ENCODE data around the gene MDH1B. TPM values are rescaled to one million over a fixed set of nuclear protein-coding genes. Genes with fewer than 3 reads are reported as not detected.

Gene MDH1B
- total RNA-seq, 6 experiments from 2014 or later, result 0.11 to 0.32 (median 0.18) TPM; not detected in 2

GRCh38 chr2:206688990-206689389 is 76.1 kb downstream of the MDH1B start:
- 25% methylated on average over 1 of the region's 1 CpG for WGBS (ENCODE audit: insufficient coverage, low coverage, low lambda C conversion rate, missing lambda C conversion rate)
- H3K36me3 ChIP-seq, result no peaks in the 10 kb centered on the region
- no peak for TF ChIP-seq POLR2A (IDR thresholded peaks at IDR 0.05)
- TF ChIP-seq CTCF (IDR thresholded peaks at IDR 0.05), result no peak
- no peaks in the 10 kb centered on the region for H3K4me1 ChIP-seq
- DNase-seq (no peak), ATAC-seq (no peak)
- no peak overlapping the region for H3K4me3 ChIP-seq
- H3K27me3 ChIP-seq, result no peaks in the 10 kb centered on the region
- H3K9me3 ChIP-seq, result no peaks in the 10 kb centered on the region
- H3K27ac ChIP-seq, result no peak overlapping the region
- intact Hi-C loops (cut with DNase I), result no loop called here

DNA sequence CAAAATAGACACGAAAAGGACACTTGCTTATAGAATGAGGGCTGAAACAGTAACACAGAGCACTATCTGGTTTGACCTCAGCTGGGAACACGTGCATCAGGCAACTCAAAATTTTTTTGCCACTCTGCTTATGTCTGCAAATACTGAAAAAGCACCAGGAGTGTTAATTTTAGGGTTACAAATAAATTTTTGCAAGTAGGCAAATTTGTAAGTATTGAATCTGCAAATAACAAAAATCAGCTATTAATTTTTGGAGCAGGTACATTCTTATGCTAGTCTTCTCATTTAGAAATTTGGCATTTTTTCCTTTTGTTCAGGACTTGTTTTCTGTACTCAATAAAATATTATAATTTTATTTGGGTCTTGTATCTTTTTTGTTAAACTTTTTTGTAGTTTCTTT is 76.7 kb downstream of the MDH1B start:
- 49% methylated on average over 2 of the region's 2 CpGs for WGBS (ENCODE audit: insufficient coverage, low coverage, low lambda C conversion rate, missing lambda C conversion rate)
- Histone ChIP-seq H3K27me3 (no peaks in the 10 kb centered on the region), H3K9me3 (no peaks in the 10 kb centered on the region), H3K27ac (no peak overlapping the region), H3K36me3 (no peaks in the 10 kb centered on the region), H3K4me1 (no peaks in the 10 kb centered on the region), H3K4me3 (no peak overlapping the region)
- no peak for DNase-seq
- intact Hi-C loops (cut with DNase I), result no loop called here
- no peak for ATAC-seq
- TF ChIP-seq POLR2A (IDR thresholded peaks at IDR 0.05) (no peak), CTCF (IDR thresholded peaks at IDR 0.05) (no peak)

Small RNA genes lying within 50 kb of the gene (microRNA-seq; reads per million reads assigned to microRNA genes)
- gene MIR3130-1 (0 reads per million in 2 donors), gene MIR3130-2 (0 reads per million in 2 donors)

Small RNA genes lying within 50 kb of the gene (small RNA-seq; reads per million reads assigned to genes)
- gene MIR3130-2 (0 reads per million in 2 experiments), gene RF00019 (0 reads per million in 2 experiments)

Other genes starting within 250 kb of the MDH1B start
- gene FAM237A, start 122.8 kb downstream of the MDH1B start, total RNA-seq, result not detected
- not detected for gene DYTN, start 46.9 kb downstream of the MDH1B start, total RNA-seq
- 10 to 100 TPM; 13.5 to 29.1 (median 16.9) TPM for gene FASTKD2, start 278 bp upstream of the MDH1B start, total RNA-seq
- under 1 TPM in 4 of 6 experiments, not detected in 2; 0.22 to 0.46 (median 0.34) TPM for gene CPO, start 174.2 kb upstream of the MDH1B start, total RNA-seq

Data from right lobe of liver (tissue), 6 donors.